HG03442 (cell line): Measurements from ENCODE around the gene TEX54.
A peak's percentile ranks its signal among the peaks of the same experiment; 100 is the strongest.
"Not testable (repeated sequence)": the region's sequence is repeated elsewhere in the genome, so short reads cannot be mapped to it uniquely, and the experiment has no call there.

Experiments used
- ATAC-seq: cut with Tn5 transposase; IDR thresholded peaks from one replicate; pipeline ENCODE4 v1.9.1; 2021; ENCODE audit warnings: mild to moderate bottlenecking, moderate library complexity; ENCODE audit not compliant: unreplicated experiment

Gene TEX54

GRCh38 chr11:62855571-62856332, 23.1 kb upstream of the TEX54 start:
- peak; percentile 75 for ATAC-seq

- no peak for ATAC-seq
Observed at GRCh38 chr11:62854825-62855570, 22.4 kb upstream of the TEX54 start.

- ATAC-seq, result no peak
Observed at GRCh38 chr11:62854013-62854824, 21.6 kb upstream of the TEX54 start.

GRCh38 chr11:62853279-62853965, 20.8 kb upstream of the TEX54 start:
- no peak for ATAC-seq

- ATAC-seq, result no peak
Observed at GRCh38 chr11:62852523-62853188, 20.0 kb upstream of the TEX54 start.

GRCh38 chr11:62851807-62852522, 19.3 kb upstream of the TEX54 start:
- ATAC-seq, result no peak

- ATAC-seq, result no peak
Observed at GRCh38 chr11:62850911-62851806, 18.5 kb upstream of the TEX54 start.

GRCh38 chr11:62847767-62848314, 15.2 kb upstream of the TEX54 start:
- ATAC-seq, result no peak

- no peak for ATAC-seq
Observed at GRCh38 chr11:62846177-62846576, 13.5 kb upstream of the TEX54 start.

- no peak for ATAC-seq
Observed at GRCh38 chr11:62844154-62844553, 11.5 kb upstream of the TEX54 start.

GRCh38 chr11:62843466-62843865, 10.8 kb upstream of the TEX54 start:
- no peak for ATAC-seq

GRCh38 chr11:62842891-62843290, 10.2 kb upstream of the TEX54 start:
- ATAC-seq, result not testable (repeated sequence)

GRCh38 chr11:62842171-62842741, 9.6 kb upstream of the TEX54 start:
- no peak for ATAC-seq

GRCh38 chr11:62841361-62842170, 8.9 kb upstream of the TEX54 start:
- peak; percentile 53 for ATAC-seq

- ATAC-seq, result not testable (repeated sequence)
Observed at GRCh38 chr11:62840721-62841360, 8.2 kb upstream of the TEX54 start.

- ATAC-seq, result peak; percentile 41
Observed at GRCh38 chr11:62839050-62839945, 6.7 kb upstream of the TEX54 start, which contains the start of gene WDR74. Gene WDR74, minus strand, starts transcription at chr11:62839590. Its CDS starts 20 bp downstream, at chr11:62839570.
